ENCODE measurements around the gene BARX1. TPM values are rescaled to one million over a fixed set of nuclear protein-coding genes. Genes with fewer than 3 reads are reported as not detected.

The BARX1 gene
- total RNA-seq, 2 experiments from 2014 or later: 0.20 to 0.28 TPM

DNA sequence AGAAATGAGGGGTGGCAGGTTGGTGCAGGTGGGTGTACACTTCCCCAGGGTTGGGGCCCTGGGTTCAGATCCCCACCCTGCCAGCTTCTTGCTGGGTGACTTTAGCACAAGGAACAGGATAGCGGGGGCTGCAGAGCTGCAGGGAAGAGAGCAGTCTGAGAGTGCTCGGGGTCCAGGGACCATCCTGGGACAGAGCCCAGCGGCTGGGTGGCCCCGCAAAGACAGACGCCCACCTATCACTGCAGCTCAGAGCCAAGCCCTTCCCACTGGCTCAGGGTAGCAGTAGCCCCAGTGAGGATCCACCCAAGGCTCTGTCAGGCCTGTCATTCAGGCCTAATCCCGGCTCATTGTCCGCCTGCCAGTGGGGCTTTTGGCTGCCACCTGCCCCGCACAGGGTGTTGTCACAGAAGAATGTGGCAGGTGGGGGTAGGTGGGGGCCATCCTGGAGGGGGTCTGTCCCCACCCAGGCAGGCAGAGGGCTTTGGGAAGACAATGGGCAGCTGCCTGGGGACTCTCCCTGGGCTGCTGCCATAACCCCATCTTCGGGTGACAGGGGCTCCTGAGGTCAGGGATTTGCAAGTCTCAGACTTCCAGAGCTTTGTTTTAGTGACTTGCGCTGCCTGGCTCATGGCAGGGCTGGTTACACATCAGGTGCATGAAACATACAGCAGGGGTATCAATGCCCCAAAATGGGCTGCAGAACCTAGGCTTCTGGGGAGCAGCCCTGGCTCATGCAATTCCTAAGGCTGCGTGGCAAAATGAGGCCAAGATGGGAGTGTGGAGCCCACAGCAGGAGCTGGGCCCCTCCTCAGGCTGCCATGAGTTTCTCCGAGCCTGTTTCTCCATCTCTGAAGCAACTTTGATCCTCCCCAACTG lies 52.1 kb downstream of the BARX1 start:
- Mint-ChIP-seq H3K27me3 (peaks cover 5% of the 10 kb centered on the region), H3K36me3 (ENCODE audit: low read depth) (no peaks in the 10 kb centered on the region), H3K9me3 (no peaks in the 10 kb centered on the region), H3K27ac (no peak overlapping the region), H3K4me3 (no peak overlapping the region), H3K4me1 (peaks cover 7% of the 10 kb centered on the region)
- DNase-seq: no peak
- ChIA-PET POLR2A (no interaction called here), CTCF (no interaction called here)

DNA sequence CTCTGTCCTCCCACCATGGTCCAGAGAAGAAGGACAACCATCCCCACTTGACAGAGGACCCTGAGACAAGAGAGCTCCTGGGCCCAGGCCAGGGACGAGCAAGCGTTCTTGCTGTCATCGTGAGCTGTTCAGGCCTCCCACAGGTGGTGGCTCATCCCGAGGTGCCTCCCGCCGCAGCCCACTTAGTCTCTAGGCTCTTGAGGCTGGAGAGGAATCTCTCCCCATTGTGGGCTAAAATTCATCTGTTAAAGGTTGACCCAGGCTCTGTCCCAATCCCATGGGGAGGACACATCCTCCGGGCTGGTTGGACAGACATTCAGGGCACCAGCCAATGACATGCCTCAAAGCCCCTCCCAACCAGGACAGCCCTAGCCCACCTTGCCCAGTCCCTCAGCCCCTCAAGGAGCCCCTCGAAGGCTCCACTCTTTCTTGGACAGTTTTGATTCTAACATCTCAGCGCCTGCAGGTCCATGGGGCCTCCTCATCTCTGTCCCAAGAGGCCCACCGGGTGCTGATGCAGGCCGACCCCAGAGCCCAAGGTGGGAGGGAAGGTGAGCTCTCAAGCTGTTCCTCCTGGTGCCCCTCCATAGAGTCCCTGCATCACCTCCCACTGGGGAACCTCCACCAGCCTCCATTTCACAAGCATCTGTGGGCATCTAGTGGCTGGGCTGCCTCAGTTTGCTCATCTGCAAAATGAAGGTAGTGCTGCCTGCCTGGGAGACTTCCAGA lies 52.9 kb downstream of the BARX1 start:
- no peak overlapping the region for H3K27ac Mint-ChIP-seq
- POLR2A ChIA-PET: no interaction called here
- no peaks in the 10 kb centered on the region for H3K36me3 Mint-ChIP-seq (ENCODE audit: low read depth)
- DNase-seq: no peak
- H3K27me3 Mint-ChIP-seq: no peaks in the 10 kb centered on the region
- no peak overlapping the region for H3K4me3 Mint-ChIP-seq
- H3K4me1 Mint-ChIP-seq: peaks cover 14% of the 10 kb centered on the region
- CTCF ChIA-PET: no interaction called here
- no peaks in the 10 kb centered on the region for H3K9me3 Mint-ChIP-seq

Other genes with a start within 250 kb of the BARX1 start
- 1 to 10 TPM; 3.9 TPM for gene PTPDC1, start 129.1 kb upstream of the BARX1 start, total RNA-seq